Activated naive CD4-positive, alpha-beta T cell treated with anti-CD3 and anti-CD28 coated beads, Interleukin-2, amount 50 U/mL, for 72 hours (primary cell): ENCODE results near the gene PRKACB. TPM values are rescaled to one million over a fixed set of nuclear protein-coding genes. Genes with fewer than 3 reads are reported as not detected.
"Not testable (repeated sequence)": the region's sequence is repeated elsewhere in the genome, so short reads cannot be mapped to it uniquely, and the experiment has no call there.

Experiments used
- ATAC-seq, 2 donors: fragments of 150-1000 bp; cut with Tn5 transposase; 2 replicates each; pipeline ENCODE4 v1.10.0; 2021; ENCODE audit warnings: mild to moderate bottlenecking in 2 of 2, moderate library complexity in 2 of 2
- DNase-seq, 2 donors: peaks; one replicate each; pipeline ENCODE4 v3.0.0; 2021 to 2022; ENCODE audit warnings: low spot score in 2 of 2
- H3K27ac Mint-ChIP-seq, 2 donors: one replicate each; pipeline ENCODE4 v1.8.0; 2022; ENCODE audit warnings: mild to moderate bottlenecking in 2 of 2, mixed read lengths in 2 of 2
- H3K36me3 Mint-ChIP-seq, 2 donors: one replicate each; pipeline ENCODE4 v1.8.0; 2022; ENCODE audit warnings: mixed read lengths in 2 of 2
- H3K9me3 Mint-ChIP-seq, 2 donors: one replicate each; pipeline ENCODE4 v1.8.0; 2022; ENCODE audit warnings: mixed read lengths in 2 of 2
- total RNA-seq, 2 donors: library from RNA; stranded (reverse); gene quantifications; one replicate each; pipeline ENCODE4 v1.2.3, GENCODE V29; 2022

PRKACB gene
- total RNA-seq, 2 donors from 2014 or later = 20.7 to 25.2 TPM

DNA sequence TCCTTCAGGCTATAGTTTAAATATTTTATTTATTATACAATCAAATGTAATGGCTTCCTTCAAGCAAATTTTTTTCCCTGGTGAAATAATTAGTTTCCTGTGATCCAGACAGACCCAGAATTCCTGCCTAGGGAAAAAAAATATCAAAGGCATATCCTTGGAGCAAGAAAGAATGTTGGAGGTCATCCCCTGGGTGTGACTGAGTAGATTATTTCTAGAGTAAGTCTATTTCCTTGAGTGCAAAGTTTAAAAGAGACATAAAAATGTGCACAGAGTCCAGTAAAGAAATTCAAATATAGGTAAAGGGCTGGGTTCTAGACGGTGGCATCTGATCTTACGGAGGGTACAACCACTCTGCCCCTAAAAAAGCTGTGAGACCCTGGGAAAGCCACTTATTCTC is 125.2 kb downstream of the PRKACB start:
- DNase-seq (no peak), ATAC-seq (no peak)
- no peaks in the 10 kb centered on the region for H3K9me3 Mint-ChIP-seq

DNA sequence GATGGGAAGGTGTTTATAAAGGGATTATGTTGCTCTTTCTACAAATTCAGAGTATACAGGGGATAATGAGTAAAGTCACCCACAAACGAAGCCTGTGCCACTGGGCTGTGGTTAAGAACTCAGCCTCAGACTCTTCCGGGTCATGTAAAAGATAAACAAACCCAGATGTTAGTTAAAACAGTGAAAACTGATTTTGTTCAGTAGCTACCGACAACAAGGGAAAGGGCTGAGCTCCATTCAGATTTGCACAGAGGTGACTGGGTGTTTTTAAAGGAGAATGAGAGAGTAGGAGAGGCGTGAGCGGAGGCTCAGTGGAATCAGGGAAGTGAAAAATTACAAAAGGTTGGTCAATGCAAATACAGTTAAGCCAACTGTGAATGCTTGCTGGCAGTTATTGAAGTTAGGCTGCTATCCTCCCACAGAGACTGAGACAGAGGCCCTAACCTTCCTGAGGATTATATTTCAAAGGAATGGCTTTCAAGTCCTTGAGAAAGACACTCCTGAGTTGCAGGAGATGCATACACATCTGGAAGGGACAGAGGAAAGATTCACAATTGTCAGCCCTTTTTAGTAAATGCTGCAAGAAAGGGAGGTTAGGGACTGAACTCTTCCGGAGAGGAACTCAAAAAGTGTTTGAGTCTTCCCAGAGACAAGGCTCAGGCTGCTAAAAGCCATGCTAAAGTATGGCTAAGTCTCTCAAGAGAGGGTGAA is 127.5 kb downstream of the PRKACB start:
- no peaks in the 10 kb centered on the region for H3K9me3 Mint-ChIP-seq
- DNase-seq = no peak
- H3K27ac Mint-ChIP-seq = peak overlapping the region in 1 of 2 donors; percentile 53
- no peaks in the 10 kb centered on the region for H3K36me3 Mint-ChIP-seq
- no peak for ATAC-seq

More for the DNA sequence above, 125.2 kb downstream of the PRKACB start:
- H3K27ac Mint-ChIP-seq = no peak overlapping the region
- H3K36me3 Mint-ChIP-seq = no peaks in the 10 kb centered on the region

DNA sequence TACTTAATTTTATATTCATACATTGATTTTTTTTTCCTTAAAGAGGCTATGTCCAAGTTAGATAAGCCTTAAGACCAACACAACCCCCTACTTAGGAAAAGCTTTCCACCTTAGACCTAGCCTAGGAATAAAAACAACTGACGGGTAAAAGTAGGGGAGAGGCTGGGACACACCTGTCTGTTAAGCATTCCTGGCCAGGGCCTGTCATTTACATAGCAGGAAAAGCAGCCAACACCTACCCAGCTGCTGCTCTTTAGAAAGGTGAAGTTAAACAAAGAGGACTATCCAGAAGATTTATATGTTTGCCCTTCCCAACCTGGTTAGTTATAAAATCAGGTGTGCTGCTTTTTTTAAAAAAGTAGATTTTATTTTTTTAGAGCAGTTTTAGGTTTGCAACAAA is 128.3 kb downstream of the PRKACB start:
- Mint-ChIP-seq H3K27ac (no peak overlapping the region), H3K9me3 (no peaks in the 10 kb centered on the region), H3K36me3 (no peaks in the 10 kb centered on the region)
- DNase-seq (no peak), ATAC-seq (no peak)

DNA sequence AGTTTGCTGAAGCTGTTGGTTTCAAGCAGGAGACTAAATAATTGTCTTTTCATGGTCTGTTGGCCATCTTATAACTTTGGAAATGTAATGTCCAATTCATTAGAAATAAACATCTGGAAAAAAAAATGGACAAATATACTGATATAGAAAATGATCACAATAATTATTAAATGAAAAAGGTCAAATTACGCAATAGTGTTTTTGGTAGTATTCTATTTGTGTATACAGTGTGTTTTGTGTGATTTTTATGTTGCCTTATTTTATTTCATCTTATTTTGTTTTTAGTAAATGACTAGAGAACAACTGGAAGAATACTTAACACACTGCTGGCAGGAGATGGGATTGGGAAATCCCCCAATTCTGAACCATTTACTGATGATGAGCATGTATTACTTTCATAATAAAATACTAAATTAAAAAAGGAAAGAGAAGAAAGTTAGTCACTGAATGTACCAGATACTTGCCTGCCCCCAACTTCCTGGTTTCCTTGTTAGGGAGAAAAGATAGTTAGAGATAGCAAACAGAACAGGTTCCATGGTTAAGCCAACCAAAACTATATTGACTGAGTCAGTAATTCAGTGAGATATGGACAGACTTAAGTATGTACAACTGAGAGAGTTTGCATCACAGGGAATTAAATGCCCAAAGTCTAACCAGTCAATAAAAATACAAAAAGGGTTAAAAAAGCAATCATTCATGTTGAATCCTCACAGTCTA is 133.4 kb downstream of the PRKACB start:
- no peak for ATAC-seq
- Mint-ChIP-seq H3K36me3 (no peaks in the 10 kb centered on the region), H3K9me3 (peaks cover 0 to 2% of the 10 kb centered on the region in 2 donors)

DNA sequence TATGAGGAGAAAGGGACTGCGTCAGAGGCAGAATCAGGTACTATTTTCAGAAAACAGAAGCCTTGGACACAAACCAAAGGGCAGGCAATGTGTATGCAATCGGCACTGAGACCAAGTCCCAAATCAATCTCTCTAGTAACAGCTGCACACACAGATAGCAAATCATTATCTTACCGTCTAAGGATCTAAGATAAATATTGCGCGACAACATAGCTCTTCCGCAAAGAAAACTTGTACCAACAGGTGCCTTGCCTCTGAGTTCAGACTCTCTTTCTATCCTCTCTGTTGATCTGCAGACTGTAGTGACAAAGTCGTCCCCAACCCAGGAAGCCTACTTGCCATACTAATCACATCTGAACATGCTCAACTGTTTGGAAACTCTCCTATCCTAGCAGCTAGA is 134.8 kb downstream of the PRKACB start:
- DNase-seq (no peak), ATAC-seq (no peak)
- H3K36me3 Mint-ChIP-seq = no peaks in the 10 kb centered on the region
- H3K9me3 Mint-ChIP-seq = peaks cover 0 to 7% of the 10 kb centered on the region in 2 donors
- no peak overlapping the region for H3K27ac Mint-ChIP-seq

More for the DNA sequence above, 133.4 kb downstream of the PRKACB start:
- DNase-seq = no peak
- H3K27ac Mint-ChIP-seq = peak overlapping the region in 1 of 2 donors; percentile 45

DNA sequence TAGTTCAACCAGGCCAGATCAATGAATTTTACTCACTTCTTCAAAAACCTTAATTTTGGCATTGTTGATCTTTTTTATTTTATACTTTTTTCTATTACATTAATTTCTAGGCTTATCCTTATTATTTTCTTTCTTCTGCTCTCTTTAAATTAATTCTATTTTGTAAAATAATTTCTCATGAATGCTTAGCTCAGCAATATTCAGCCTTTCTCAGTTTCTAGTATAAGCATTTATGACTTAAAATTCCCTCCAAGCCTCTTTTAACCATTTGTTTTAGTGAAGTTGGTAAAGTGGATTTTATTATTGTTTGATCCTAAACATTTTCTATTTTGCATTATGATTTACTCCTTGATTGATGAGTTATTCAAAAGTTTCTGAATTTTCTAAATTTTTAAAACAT is 136.8 kb downstream of the PRKACB start:
- DNase-seq (no peak), ATAC-seq (no peak)
- peaks cover 0 to under 1% of the 10 kb centered on the region in 2 donors for H3K36me3 Mint-ChIP-seq
- H3K9me3 Mint-ChIP-seq = peaks cover 0 to 13% of the 10 kb centered on the region in 2 donors
- no peak overlapping the region for H3K27ac Mint-ChIP-seq

DNA sequence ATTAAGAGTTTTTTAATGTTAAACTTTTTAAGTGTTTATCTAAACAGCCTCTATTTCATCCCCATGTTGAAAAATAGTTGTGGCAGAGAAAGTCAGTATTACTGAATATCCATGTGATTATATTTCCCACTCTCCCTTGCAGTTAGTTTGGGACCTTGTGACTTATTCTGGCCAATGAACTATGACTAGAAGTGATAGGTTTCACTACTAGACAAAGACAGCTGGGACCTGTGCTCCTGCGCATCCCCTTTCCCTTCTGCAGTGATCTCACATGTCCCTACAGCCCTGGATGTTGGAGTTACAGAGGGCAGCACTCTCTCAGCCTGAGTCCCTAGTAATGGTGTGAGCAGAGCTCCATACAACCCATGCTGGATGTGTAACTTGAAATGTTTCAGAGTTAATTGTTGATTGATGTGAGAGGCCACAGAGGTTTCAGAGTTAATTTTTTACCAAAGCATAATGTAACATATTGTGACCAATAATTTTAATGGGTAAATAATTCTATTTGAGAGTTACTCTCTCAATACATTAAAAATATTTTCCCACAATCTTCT is 138.8 kb downstream of the PRKACB start:
- ATAC-seq = no peak
- Mint-ChIP-seq H3K27ac (no peak overlapping the region), H3K36me3 (peaks cover 8 to 14% of the 10 kb centered on the region in 2 donors), H3K9me3 (peaks cover 10 to 15% of the 10 kb centered on the region in 2 donors)
- no peak for DNase-seq

DNA sequence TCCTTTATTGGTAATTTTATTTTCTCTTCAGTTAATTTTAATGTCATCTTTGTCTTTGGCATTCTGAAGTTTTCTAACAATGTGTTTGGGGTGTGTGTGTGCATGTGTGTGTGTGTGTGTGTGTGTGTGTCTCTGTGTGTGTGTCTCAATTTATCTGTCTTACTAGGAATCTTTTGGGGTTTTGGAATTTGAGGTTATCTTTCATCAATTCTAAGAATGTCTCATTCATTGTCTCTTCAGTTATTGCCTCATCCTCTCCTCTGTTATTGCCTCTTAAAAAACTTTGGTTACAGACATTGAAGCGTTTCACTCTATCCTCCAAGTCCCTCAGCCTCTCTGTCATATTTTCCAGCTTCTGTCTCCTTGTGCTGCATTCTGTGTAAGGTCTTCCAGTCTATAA is 139.3 kb downstream of the PRKACB start:
- peaks cover 8 to 14% of the 10 kb centered on the region in 2 donors for H3K36me3 Mint-ChIP-seq

DNA sequence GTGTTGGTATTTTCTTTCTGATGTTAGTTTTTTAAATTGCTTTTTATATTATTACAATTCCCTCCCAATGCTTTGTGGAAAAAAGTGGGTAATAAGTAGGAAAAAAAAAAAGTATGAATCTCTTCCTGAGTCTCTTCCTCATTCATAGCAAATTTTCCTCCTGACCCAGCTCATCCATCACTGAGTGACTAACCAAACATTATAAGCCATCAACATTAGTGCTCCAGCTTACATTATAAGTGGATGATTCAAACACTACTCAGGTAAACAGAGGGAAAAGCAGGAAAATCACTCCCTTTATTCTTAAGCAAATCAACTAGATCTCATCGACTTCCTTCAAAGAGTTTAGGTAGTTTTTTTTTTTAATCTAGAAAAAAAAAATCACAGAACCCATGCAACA is 142.0 kb downstream of the PRKACB start:
- no peak for DNase-seq
- H3K9me3 Mint-ChIP-seq = peaks cover 17 to 29% of the 10 kb centered on the region in 2 donors
- peaks cover 14% of the 10 kb centered on the region in 2 donors for H3K36me3 Mint-ChIP-seq
- ATAC-seq = no peak
- H3K27ac Mint-ChIP-seq = no peak overlapping the region

More for the DNA sequence above, 139.3 kb downstream of the PRKACB start:
- no peak overlapping the region for H3K27ac Mint-ChIP-seq
- peaks cover 10 to 17% of the 10 kb centered on the region in 2 donors for H3K9me3 Mint-ChIP-seq
- ATAC-seq (no peak), DNase-seq (no peak)

DNA sequence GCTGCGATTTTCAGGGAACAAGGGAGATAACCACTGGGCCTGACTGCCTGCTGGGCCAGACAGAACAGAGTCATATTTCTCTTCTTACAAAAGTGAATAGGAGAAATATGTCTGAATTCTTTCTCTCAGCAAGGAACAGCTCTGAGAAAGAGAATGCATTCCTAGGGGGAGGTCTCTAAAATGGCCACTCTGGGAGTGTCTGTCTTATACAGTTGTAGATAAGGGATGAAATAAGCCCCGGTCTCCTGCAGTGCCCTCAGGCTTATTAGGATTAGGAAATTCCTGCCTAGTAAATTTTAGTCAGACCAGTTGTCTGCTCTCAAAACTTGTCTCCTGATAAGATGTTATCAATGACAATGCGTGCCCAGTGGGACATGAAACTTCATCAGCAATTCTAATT is 143.3 kb downstream of the PRKACB start:
- H3K27ac Mint-ChIP-seq, DNase-seq, ATAC-seq: not testable (repeated sequence)
- Mint-ChIP-seq H3K36me3 (peaks cover 14% of the 10 kb centered on the region in 2 donors), H3K9me3 (peaks cover 17 to 28% of the 10 kb centered on the region in 2 donors)

Other genes starting within 250 kb of the PRKACB start
- gene TTLL7, start 145.1 kb upstream of the PRKACB start, total RNA-seq = 1 to 10 TPM; 1.5 to 2.3 TPM
- under 1 TPM in 1 of 2 donors, not detected in 1; 0.29 TPM for gene SAMD13, start 157.4 kb downstream of the PRKACB start, total RNA-seq